GM21825 (cell line): ENCODE data around the gene TRAF2.
A peak's percentile ranks its signal among the peaks of the same experiment; 100 is the strongest.
"Not testable (repeated sequence)": the region's sequence is repeated elsewhere in the genome, so short reads cannot be mapped to it uniquely, and the experiment has no call there.

Experiments
- ATAC-seq: cut with Tn5 transposase; IDR thresholded peaks from one replicate; pipeline ENCODE4 v1.9.1; 2021; ENCODE audit warnings: mild to moderate bottlenecking, moderate library complexity; ENCODE audit not compliant: unreplicated experiment

The TRAF2 gene, protein sequence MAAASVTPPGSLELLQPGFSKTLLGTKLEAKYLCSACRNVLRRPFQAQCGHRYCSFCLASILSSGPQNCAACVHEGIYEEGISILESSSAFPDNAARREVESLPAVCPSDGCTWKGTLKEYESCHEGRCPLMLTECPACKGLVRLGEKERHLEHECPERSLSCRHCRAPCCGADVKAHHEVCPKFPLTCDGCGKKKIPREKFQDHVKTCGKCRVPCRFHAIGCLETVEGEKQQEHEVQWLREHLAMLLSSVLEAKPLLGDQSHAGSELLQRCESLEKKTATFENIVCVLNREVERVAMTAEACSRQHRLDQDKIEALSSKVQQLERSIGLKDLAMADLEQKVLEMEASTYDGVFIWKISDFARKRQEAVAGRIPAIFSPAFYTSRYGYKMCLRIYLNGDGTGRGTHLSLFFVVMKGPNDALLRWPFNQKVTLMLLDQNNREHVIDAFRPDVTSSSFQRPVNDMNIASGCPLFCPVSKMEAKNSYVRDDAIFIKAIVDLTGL

DNA sequence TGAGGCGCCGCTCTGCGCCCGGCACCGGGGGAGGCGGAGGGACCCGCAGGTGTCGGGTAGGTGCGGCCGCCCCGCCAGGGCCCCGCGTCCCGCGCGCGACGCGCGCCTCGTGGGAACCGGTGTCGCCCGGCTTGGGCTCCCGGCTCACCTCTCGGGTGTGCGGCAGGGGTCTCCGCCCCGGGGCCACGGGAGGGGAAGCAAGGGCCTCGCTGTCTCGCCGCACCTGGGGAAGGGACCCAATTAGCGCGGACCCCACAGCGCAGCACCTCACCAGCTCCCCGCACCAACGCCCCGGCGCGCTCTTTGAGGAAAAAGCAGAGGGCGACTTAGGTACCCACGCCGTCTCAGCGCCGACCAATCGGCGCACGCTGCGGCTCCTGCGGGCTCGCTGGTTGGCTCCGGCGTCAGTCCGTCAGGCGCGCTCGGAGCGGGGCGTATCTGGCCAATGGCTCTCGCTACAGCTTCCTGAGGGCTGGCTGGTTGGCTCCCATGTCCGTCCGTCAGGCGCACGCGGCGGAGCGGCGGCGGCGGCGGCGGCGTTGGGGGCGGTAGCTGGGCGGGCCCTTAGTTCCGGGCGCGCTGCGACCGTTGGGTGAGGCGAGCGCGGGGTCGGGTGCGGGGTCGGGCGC, at the start of gene TRAF2:
Gene TRAF2 (plus strand): TSS at position 567 of the 629 bp plus-strand sequence. CDS start 12,225 bp downstream, outside the sequence.
- ATAC-seq, result peak; percentile 72

DNA sequence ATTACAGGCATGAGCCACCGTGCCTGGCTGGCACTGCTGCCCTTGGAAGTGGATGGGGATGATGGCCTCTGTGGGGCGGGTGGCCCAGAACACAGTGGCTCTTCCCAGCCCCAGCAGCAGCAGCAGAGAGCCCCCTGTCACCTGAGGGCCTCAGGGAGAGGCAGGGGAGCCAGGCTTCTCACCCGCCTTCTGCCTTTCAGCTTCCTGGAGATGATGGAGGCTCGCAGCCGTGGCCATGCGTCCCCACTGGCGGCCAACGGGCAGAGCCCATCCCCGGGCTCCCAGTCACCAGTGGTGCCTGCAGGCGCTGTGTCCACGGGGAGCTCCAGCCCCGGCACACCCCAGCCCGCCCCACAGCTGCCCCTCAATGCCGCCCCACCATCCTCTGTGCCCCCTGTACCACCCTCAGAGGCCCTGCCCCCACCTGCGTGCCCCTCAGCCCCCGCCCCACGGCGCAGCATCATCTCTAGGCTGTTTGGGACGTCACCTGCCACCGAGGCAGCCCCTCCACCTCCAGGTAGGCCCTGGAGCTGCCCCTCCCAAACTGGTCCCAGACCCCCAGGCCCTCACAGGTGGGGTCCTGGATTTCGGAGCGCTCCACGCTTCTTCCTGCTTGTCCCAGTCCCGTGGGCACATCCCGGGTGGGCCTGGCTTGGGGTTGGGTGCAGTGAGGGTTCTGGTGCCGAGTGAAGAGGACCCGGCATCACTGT, 49.0 kb upstream of the TRAF2 start:
- ATAC-seq, result no peak

DNA sequence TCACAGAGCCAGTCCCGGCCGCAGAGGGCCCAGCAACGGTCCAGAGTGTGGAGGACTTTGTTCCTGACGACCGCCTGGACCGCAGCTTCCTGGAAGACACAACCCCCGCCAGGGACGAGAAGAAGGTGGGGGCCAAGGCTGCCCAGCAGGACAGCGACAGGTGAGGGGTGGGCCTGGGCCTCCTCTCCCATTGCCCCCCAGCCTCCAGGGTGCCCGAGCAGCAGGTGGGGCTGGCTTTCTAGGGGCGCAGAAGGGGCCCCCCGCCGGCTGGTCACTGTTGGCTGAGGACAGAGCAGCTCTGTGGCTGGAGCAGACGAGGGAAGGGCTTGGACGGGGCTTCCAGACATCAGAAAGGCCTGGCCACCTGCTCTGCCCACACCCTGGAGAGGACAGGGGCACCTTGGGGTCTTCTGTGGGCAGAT, 48.4 kb upstream of the TRAF2 start:
- ATAC-seq, result not testable (repeated sequence)

DNA sequence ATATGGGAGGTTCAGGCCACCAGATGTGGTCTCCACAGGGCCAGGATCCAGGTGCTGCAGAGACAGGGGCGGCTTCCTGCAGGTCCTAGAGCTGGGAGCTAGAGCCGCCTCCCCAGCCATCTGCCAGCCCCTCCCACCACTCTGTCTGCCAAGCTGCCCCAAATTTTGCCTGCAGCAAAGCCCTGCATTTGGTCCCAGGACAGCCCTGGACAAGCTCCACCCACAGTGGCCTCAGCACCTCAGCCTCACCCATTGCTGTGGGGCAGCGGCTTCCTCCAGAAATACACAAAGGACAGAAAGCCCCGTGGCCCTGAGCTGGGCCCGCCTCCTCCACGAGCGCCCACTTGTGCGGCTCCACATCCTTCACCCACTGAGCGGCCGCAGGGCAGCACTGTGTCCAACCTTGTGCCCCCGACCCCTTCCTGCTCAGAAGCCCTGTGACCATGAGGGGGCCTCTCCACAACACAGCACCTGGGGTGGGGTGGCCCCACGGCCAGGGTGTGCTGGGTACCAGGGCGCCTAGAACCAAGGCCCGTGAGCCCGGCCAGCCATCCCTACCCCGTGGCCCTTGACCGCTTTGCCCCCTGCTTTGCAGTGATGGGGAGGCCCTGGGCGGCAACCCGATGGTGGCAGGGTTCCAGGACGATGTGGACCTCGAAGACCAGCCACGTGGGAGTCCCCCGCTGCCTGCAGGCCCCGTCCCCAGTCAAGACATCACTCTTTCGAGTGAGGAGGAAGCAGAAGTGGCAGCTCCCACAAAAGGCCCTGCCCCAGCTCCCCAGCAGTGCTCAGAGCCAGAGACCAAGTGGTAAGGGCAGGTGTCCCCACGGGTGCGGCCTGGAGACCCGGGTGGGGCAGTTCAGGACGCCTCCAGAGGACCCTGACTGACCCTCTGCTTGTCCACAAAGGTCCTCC, 47.7 kb upstream of the TRAF2 start:
- no peak for ATAC-seq

DNA sequence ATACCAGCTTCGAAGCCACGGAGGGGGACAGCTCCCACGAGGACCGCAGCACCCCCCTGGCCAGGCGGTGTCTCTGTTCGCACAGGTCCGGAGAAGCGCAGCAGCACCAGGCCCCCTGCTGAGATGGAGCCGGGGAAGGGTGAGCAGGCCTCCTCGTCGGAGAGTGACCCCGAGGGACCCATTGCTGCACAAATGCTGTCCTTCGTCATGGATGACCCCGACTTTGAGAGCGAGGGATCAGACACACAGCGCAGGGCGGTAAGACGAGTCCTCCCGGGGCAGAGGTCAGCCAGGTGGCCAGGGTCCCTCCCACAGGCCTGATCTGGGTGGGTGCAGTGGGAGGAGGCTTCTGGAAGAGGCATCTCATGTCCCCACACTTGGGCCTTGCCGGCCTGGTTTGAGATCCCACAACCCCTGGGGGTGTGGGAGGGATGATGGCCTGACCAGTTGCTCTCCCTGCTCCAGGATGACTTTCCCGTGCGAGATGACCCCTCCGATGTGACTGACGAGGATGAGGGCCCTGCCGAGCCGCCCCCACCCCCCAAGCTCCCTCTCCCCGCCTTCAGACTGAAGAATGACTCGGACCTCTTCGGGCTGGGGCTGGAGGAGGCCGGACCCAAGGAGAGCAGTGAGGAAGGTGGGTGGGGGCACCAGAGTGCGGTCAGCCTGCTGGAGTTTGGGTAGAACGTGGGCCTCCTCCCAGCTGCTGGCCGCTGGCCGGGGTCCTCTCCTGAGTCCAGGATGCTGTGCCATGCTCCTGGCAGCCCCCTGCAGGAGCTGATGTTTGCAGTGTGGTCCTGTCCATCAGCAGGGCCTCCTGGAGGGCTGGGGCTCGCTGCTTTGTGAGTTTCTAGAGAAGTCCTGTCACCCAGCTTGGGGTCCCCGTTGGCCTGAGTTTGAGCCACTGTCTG, 46.8 kb upstream of the TRAF2 start:
- no peak for ATAC-seq

DNA sequence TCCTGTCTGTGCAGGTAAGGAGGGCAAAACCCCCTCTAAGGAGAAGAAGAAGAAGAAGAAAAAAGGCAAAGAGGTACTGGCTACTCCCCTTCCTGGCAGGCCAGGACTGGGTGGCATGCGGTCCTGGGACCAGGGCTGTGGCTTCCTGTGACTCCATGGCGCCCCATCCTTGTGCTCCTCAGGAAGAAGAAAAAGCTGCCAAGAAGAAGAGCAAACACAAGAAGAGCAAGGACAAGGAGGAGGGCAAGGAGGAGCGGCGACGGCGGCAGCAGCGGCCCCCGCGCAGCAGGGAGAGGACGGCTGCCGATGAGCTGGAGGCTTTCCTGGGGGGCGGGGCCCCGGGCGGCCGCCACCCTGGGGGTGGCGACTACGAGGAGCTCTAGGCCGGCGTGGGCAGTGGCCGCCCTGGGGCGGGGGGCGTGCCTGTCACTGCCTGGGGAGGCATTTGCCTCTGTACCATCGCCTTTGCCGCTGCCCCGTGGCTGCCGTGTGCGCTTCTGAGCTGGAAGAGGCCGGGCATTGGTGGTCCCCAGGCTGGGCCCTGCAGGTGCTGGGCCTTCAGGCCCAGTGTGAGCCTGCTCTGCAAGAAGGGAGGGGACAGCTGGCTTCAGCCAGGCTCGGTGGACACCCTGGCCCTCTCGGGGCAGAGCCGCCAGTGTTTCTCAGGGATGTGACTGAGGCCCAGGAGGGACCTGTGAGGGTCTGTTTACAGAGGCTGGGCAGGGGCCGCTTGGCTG, 46.0 kb upstream of the TRAF2 start:
- no peak for ATAC-seq

DNA sequence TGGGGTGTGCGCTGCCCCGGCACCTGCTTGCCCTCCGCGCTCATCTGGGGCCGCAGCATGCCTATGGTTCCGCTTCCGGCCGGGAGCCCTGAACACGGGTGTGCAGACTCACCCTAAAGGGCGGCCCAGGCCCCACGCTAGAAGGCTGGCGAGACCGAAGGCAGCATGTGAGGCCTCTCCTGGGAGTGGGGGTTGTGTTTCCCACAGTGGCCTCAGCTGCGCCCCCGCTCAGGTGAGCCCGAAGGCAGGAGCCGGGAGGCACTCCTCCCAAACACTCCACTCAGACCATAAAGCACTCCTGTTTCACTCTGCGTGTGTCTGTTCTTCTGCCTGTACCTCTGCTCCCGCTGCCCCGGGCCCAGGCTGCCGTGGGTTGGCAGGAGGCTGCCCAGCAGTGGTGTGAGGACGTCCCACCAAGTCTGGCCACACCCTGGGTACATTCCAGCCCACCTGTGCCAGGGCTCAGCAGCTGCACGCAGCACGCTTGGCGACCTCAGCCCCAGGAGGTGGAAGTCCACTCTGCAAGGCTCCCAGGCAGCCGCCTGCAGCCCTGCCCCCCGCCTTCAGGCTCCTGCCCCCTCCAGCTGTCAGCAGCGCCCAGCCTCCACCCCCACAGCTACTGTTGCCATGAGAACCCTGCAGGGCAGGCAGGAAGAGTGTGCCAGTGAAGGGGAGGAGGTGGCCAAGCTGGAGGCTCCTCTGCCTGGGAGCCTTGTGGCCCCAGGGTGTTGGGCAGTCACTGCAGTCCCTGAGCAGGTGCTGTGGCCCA, 45.3 kb upstream of the TRAF2 start:
- no peak for ATAC-seq

DNA sequence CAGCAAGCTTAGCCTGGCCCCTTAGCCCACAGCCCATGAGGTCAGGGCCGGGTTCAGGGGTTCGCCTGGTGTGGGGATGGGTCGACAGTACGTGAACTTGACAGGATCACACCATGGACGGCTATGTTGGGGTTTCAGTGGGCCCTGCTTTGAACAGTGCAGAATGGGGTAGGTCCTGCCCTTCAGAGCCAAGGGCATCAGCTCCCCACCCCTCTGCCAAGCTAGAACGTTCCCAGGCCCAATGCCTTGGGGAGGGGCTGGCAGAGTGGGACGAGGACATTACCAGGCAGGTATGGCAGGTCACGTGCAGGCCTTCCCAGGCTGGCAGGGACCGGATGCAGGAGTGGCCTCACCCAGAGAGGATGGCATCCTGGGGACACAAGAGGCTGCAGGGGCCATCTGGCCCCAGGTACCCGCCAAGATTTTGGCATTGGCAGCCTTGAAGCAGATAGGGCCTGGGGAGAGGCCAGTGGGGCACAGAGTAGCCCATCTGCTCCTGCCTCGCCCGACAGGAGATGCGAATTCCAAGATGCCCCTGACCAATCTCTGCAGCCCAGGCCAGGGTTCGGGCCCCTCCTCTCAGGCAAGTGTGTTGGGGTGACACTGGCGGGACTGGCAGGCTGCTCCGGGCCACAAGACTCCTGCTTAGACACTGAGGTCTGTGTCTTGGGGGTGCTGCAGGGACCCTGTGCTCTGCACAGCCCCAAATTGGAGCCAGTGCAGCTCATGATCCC, 44.5 kb upstream of the TRAF2 start:
- not testable (repeated sequence) for ATAC-seq

DNA sequence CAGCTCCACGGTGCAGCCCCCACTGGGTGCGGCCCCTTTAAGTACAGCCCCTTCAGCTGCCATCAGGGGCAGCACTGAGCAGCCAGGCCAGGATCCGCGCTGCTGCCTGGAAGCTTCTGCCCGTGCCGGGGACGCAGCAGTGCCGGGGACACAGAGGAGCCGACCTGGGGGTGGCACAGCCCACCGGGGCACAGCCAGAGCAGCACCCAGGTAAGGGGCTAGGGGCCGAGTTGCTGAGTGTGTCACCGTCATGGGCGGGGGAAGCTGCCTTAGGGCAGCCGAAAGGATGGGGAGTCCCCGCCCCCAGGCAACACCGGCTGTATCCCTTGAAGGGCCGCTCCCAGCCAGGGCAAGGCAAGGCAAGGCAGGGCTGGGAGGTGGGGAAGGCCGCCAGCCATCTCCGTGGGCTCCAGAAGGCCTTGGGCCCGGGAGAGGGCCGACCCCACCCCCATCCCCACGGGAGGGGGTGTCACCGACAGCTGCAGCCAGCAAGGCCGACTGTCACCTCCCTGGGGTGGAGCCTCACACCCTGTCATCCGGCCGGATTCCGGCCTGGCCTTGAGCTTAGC, 43.9 kb upstream of the TRAF2 start, which contains the start of gene AJM1:
Gene AJM1 (plus strand): TSS at position 99 of the 569 bp plus-strand sequence. CDS start 1,937 bp downstream, outside the sequence.
- ATAC-seq, result peak; percentile 48

DNA sequence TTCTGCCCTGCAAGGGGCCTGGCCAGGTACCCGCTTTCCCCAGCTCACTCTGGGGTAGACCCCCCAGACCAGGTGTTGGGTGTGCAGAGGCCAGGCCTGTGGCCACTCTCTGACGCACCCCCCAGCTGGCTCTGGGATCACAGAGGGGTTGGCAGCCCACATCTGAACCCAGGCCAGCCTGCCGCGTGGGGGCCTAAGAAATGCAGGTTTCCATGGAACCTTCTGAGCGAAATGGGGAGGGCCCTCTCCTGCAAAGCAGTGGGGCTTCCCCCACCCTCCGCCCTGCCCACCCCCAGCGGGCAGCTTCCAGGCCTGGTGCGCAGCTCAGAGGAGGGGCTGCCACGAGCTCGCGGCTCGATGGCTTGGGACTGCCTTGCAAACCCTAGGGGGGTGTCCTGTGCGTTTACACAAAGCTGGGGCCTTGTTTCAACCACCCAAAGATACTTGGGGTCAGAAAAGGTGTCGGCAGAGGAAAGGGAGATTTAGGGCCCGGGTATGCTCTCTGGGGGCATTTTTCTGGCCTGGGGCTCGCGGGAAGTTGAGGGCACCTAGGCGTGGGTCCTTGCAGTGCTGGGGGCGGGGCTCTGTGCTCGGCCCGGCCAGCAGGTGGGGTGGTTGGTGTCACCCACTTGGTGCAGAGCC, 43.0 kb upstream of the TRAF2 start:
- not testable (repeated sequence) for ATAC-seq

DNA sequence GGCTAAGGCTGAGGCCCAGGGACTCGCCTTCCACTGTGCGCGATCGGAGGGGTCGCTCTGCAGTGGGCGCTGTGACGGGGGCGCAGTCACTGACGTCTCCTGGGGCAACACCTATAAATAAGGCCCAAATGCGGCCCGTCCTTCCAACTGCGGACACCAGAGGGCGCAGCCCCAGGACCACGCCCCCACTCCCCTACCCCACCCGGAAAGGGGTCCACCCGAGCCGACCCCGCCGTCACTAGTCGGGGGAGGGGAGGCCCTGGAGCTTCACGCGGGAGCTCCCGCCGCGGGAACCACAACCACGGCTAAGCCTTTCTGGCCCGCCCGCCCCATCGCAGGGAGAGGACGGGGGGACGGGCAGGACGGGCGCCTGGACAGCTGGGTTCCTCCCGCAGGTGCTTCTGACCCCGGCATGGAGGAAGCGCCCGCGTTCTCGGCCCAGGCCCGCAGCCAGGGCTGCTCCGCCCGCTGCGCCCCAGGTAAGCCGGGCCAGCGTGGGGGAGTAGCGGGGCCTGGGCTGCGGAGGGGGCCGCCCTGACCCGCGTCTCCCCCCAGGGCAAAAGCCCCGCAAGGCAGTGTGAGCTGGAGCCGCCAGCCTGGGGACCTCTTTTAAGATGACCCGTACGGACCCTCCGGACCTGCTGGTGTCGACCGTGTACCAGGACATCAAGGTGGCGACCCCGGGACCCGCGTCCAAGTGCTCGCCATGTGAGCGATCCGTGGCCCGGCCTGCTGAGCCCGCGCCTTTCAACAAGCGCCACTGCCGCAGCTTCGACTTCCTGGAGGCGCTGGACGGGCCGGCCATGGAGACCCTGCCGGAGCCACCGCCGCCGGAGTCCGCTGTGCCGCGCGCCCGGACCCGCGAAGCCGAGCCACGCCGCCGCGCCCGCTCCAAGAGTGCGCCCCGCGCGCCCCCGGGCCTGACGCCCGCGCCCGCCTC, 42.2 kb upstream of the TRAF2 start:
- not testable (repeated sequence) for ATAC-seq

DNA sequence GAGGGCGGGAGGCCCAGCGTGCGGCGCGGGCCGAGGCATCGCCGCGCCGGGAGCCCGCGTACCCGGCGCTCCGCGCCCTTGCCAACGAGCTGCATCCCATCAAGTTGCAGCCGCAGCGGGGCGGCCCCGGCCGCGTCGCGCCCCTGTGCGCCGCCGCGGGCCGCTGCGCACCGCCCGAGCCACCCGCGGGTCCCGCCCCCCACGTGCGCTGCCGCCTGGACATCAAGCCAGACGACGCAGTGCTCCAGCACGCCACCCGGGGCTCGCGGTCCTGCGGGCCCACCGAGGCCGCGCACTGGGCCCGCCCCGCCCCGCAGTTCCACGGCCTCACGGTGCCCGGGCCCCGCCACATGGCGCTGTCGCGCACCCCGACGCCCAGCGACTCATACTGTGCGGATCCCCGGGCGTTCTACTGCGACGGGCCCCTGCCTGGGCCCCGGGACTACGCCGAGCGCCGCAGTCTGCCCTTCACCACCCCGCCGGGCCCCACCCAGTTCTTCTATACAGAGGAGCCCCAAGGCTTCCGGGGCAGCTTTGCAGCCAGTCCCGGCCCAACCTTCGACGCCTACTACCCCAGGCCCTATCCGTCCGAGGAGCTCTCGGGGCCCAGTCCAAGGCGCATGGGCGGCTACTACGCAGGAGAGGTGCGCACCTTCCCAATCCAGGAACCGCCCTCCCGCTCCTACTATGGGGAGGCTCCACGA, 41.4 kb upstream of the TRAF2 start:
- ATAC-seq, result no peak

DNA sequence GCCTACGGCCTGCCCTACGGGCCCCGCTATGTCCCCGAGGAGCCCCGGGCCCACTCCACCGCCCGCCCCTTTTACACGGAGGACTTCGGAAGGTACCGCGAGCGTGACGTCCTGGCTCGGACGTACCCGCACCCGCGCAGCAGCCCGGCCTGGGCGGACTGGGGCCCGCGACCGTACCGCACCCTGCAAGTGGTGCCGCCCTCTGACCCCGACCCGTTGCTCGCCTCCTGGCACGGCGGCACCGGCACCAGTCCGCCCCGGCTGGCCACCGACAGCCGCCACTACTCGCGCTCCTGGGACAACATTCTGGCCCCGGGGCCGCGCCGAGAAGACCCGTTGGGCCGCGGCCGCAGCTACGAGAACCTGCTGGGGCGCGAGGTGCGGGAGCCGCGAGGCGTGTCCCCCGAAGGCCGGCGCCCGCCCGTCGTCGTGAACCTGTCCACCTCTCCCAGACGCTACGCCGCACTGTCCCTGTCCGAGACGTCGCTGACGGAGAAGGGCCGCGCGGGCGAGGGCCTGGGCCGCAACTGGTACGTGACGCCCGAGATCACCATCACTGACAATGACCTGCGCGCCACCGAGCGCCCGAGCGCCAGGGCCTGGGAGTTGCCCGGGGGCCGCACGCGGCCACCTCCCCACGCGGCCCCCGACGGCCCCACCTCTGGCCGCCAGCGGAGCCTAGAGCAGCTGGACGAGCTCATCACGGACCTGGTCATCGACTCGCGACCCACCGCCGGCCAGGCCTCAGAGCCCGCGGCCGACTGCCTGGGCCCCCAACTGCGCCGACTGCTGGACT, 40.7 kb upstream of the TRAF2 start:
- no peak for ATAC-seq
